NCI-H2029 (cell line): ENCODE measurements around the gene MAML1.

Source experiments
- DNase-seq: peaks from one replicate; lab custom pipeline; 2025; lab: John Stamatoyannopoulos, UW

The MAML1 gene

DNA sequence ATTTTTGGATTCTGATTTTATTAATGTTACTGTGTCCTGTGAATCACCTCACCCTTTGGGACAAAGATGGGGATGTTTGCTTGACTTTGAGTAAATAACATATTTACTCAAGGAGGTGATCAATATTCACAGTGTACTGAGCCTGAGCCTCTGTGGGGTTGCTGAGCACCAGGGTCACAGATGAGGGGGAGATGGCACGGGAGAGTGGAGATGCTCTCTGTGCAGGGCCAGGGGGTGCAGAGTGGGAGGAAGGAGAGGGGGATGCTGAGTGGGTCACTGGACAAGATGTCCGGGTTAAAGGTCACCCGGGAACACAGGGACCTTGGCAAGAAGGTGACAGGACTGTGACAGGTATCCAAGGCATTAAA lies 92.1 kb downstream of the MAML1 start:
- no peak for DNase-seq

DNA sequence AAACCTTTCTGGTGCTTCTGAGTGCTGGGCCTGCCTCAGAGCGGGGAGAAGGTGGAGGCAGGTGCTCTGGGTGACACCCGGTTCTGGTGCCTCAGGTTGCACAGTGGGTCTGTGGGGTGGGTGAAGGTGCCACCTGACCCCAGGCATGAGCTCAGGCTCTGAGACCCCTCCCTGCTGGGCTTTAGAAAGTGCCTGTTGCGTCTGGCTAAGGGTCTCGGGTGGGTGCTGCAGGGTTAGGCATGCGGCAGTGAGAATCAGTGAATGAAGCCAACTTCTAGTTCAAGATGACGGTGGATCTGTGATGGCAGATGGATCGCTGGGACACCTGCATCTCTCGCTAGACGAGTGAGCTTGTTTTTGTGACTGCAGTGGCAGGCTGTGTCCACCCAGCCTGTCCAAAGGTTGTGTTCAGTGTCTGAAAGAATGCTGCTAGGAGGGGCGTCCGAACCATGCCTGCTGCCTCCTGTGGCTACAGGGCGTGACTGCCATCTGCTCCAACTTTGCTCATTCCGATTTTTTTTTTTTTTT lies 93.1 kb downstream of the MAML1 start:
- DNase-seq: no peak
